ENCODE data around the gene SHF.

SHF gene

DNA sequence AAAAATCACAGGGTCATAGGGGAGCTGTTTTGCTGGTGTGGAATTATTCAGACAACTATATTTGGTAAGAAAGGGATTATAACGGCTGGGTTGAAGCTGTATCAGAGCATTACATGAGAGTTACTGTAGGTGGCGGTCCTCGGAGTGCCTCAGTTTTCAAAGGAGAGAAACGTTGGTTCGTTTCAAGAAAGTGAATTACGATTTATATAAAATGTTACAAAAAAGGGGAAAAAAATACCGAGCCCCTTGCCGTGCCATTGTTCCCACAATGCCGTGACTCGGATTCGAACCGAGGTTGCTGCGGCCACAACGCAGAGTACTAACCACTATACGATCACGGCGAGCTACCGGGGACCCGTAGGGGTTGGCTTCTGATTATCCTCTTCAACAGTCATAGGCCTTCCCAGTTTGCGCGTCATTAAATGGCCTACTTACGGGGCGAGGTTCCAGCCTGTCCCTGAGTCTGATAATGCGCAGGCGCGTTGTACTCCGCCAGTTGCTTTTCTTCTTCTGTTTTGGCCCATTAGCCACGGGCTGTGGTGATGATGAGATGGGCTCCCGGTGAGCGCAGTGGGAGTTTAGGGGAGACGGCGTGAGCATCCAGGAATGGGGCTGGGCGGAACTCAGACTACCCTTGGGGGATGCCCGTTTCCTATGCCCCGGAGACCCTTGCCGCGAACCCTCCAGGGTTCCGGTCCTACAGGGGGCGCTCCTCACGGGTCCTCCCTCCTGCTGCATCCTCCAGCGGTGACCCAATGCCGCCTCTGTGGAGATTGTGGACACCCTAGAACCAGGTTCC is 10.8 kb upstream of the SHF start:
- DNase-seq: peak; percentile 79

- DNase-seq: no peak
Measured at GRCh38 chr15:45197512-45197911, 9.7 kb upstream of the SHF start.

DNA sequence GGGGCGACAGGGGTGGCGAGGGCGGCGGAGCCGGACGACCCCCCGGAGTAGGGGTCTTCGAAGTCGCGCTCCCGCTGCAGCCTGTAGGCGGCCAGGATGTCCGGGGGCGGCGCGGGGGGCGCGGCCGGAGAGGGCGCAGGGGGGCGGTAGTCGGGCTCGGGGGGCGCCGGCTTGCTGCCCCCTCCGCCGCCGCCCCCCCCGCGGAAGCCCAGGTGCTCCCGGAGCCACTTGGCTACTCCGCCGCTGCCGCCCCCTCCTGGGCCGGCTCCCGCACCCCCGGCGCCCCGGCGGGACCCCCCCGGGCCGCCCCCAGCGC is 230 bp downstream of the SHF start:
- DNase-seq: no peak

GRCh38 chr15:45186771-45187577 is 792 bp downstream of the SHF start:
- no peak for DNase-seq

DNA sequence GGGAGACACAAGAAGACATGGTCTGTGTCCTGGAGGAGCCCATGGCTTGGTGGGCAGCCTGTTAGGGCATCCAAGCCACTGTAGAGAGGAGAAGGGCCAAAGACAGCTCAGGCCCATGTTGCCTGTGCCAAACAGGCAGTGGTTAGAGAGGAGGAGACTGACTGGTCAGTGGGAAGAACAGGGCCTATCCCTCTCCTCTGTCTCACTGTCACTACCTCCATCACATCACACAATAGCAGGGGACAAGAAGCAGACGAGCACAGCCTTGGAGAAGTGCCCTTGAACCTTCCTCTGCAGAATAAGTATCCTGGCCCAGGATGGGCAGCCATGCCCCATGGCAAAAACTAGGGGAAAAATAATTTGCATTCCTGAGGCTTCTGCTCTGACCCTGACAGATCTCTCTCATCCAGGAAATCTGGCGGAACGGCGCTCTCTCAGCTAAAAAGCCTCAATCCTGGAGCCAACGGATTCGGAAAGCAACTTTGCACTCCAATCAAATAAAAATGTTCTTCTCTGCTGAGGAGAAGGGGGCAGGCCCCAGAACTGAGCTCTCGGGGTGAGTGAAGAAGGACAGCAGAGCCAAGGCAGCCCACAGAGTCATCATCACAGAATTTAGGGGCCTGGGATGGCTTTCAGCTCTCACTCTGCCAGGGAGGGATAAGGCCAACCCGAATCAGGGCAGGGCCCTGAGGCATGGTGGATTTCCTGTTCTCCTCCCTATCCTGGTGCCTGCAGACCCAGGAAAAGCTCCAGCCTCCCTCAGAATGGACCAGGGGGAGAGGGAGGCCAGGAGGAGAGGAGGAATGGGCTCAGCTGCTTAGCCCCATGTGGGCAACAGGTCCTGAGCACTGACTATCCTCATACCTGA is 1.6 kb downstream of the SHF start:
- no peak for DNase-seq

DNA sequence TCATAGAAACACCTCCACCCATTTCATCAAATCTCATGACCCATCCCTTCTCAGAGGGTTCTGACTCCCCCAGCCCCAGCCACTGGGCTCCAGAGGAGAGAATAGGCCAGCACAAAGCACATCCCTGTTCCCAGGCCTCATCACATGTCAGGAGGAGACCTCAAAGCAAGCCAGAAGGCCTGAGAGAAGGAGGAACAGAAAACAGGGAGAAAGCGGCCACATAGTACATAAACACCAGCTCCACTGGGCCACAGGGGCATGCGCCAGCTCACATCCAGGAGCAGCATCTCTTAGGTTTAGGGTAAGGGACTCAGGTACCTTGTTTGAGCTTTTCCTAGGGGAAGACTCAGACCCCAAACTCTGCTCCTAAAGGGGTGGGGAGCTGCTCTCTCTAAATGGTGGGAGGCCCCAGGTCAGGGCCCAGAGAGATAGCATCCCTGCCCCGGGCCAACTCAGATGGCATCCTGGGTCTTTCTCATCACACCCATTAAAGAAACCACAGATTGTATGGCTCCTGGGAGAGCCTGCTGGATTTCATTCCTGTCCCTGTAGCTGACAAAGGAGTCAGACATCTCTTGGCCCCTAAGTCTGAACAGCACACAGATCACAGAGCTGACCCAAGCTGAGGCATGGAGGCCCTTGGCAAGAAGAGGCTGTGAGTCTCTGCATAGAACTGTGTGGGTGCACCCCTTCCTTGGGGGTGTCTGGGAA is 2.5 kb downstream of the SHF start:
- no peak for DNase-seq

- no peak for DNase-seq
Measured at GRCh38 chr15:45184562-45185041, 3.2 kb downstream of the SHF start.

GRCh38 chr15:45183511-45183910 is 4.3 kb downstream of the SHF start:
- DNase-seq: no peak

DNA sequence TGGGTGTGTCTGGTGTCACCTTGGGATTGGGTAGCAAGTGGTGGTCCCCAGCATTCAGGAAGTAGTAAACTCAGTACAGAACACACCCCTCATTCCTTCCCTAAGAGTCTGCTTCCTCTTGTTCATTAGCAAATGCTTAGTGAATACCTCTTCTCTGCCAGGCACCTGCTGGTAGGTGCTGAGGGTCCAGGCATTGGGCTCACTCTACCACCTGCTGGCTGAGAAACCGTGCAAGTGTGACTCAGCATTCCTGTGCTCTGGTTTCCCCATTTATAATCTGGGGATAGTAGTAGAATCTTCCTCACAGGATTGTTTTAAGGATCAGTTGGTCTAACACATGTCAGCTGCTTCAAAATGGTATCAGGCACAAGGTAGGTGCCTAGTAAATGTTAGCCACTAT is 4.8 kb downstream of the SHF start:
- peak; percentile 13 for DNase-seq

DNA sequence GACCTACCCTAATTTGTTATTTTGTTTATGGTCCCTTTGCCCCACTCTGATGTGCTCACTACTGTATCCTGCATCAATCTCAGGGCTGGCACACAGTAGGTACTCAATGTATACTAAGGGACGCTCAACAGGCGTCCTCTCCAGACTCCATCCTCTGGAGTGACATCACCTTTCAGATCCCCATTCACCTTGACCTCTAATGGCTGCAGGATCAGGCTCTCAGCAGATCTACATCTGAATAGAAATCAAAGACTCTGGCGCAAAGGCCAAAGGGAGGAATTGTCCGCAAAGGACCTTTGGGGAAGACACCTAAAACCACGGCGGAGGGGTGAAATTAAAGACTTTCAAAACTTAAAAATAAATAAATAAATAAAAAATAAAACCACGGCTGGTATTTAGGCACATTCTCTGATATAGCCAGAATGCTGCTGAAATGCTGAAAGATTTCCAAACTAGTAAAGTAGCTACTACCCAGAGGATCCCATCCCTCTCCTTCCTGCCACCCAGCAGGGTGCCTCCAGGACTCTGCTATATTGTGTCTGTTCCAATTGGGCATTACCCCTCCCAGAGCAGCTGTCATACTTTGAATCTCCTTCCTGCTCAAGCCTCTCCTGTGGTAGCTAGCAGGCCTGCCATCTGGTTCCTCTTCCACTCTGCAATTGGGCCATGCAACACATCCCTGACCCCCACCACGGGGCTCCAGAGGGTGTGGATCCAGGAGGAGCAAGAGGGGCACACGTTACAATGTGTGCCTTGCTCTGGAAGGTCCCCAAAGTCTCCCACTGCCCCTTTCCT is 6.1 kb downstream of the SHF start:
- peak; percentile 40 for DNase-seq

DNA sequence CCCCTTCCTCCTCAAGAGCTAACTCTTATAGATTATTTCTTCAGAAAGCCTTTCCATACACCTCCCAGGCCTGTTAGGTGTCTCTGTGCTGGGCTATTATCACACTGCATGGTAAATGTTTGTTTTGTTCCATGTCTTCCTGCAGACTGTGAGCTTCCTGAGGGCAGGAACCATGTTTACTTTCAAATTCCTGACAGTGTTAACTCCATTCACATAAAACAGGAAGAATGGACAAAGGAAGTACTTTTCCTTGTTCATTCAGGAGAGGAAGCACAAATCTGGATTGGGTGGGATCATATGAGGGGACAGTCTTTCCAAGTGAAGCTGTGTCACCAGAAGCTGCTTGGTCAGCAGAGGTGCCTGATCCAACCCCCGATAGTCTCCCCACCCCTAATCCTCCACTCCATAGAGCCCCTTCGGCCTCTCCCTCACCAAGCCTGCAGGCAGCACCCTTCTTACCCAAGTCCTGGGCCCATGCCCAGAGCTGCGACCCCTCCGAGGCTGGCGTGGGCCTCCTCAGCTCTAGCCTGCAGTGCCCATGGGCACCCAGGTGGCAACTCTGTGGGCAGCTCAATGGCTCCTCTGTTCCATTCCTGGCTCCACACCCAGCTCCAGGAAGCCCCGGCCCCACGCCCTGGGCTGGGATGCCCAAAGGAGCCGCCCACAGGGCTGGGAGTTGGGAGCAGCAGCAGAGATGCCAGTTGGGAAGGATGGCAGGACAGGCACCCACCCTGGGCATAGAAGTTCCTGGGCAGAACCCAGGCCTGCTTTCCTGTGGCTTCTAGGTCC is 6.9 kb downstream of the SHF start:
- no peak for DNase-seq

- no peak for DNase-seq
Measured at GRCh38 chr15:45180201-45180600, 7.6 kb downstream of the SHF start.

GRCh38 chr15:45179221-45179985 is 8.4 kb downstream of the SHF start:
- no peak for DNase-seq

GRCh38 chr15:45177285-45177684 is 10.5 kb downstream of the SHF start:
- no peak for DNase-seq

- DNase-seq: no peak
Measured at GRCh38 chr15:45174577-45174976, 13.2 kb downstream of the SHF start.

DNA sequence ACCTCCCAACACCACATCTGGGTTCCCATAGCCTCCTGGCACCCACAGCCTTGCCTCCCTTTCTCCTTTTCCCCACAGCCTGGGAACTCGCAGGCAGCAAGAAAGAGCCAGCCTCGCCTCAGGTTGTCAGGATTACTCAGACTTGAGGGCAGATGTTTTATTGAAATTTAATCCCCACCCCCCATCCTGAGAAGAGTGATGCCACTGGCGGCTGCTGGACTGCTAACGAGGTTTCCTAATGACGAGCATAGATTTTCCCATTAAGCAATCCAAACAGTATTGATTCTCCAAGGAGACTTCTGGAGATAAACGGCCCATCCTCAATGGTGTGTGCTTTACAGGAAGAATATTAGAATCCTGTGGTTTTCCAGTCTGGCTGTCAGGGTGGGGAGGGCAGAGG is 13.7 kb downstream of the SHF start:
- no peak for DNase-seq

- no peak for DNase-seq
Measured at GRCh38 chr15:45171912-45172311, 15.9 kb downstream of the SHF start.

DNA sequence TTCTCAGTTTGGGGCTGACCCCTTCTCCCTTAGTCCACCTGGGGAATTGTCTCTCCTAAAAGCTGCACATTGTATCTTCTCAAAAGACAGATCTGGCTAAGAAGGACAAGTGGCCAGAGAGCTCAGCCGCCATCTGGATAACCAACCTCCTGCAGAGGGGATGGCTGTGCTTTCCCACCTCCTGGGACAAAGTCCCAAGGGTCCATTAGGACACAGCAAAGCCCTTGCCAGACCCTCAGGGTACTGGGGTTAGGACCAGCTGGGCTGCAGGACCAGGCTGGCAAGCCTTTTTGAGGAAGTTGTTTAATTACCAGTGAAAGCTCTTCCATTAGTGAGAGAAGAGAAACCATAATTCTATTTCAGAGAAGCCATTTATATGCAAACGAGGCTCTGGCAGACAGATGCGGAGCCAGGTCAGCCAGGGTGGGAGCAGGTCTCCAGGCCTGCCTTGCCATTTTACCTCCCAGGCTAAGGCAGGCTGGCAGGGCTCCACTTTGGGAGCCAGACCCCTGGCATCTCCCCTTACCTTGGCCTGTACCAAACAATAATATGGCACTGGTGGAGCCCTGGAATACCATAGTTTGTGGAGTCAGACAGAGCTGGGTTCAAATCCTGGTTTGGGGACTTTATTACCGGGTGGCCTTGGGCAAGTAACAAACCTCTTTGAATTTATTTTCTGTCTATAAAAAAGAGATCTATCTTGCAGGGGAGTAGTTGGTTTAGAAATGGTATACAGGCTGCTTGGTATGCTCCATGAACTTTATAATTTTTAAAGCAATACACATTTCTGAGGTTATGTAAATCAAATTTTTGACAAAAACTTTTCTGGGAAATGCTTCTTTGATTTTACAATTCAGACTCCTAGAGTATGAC is 17.9 kb downstream of the SHF start:
- no peak for DNase-seq
